ENCODE data around the gene CADPS.

GRCh38 chr3:62376906-62377877 lies 498.0 kb downstream of the CADPS start:
- TF ChIP-seq, protein P1, sequence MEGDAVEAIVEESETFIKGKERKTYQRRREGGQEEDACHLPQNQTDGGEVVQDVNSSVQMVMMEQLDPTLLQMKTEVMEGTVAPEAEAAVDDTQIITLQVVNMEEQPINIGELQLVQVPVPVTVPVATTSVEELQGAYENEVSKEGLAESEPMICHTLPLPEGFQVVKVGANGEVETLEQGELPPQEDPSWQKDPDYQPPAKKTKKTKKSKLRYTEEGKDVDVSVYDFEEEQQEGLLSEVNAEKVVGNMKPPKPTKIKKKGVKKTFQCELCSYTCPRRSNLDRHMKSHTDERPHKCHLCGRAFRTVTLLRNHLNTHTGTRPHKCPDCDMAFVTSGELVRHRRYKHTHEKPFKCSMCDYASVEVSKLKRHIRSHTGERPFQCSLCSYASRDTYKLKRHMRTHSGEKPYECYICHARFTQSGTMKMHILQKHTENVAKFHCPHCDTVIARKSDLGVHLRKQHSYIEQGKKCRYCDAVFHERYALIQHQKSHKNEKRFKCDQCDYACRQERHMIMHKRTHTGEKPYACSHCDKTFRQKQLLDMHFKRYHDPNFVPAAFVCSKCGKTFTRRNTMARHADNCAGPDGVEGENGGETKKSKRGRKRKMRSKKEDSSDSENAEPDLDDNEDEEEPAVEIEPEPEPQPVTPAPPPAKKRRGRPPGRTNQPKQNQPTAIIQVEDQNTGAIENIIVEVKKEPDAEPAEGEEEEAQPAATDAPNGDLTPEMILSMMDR (IDR thresholded peaks at IDR 0.05), result no peak
- TF ChIP-seq ZFX (IDR thresholded peaks at IDR 0.05; ENCODE audit: borderline replicate concordance), result no peak

Data from 22Rv1 (cell line).